Measurements from ENCODE around the gene RGPD8.
"Not testable (repeated sequence)": the region's sequence is repeated elsewhere in the genome, so short reads cannot be mapped to it uniquely, and the experiment has no call there.

RGPD8 gene

DNA sequence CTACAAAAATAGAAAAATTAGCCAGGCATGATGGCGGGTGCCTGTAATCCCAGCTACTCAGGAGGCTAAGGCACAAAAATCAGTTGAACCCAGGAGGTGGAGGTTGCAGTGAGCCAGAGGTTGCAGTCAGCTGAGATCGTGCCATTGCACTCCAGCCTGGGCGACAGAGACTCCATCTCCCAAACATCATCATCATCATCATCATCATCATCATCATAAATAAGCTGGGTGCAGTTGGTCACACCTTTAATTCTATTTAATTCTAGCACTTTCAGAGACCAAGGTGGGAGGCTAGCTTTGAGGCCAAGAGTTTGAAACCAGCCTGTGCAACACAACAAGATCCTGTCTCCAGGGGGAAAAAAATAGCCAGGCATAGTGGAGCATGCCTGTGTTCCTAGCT is 8.9 kb downstream of the RGPD8 start:
- H3K27ac ChIP-seq = not testable (repeated sequence)

DNA sequence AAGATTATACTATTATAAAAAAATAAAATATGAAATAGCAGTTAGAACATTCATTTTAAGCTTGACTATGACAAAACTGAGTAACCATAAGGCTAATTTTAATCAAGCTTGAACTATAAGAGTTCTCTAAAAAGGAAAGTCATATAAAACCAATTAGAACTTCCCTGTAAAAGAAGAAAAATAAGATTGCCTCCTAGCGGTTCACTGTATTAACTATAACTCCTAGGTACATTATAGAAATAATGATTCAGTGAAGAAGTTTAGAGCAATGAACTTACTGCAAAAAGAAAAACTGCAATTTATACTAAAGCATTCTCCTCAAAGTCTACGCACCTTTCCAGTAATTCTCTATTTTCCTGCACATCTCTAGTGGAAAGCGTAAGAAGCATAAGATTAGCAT is 16.6 kb downstream of the RGPD8 start:
- not testable (repeated sequence) for H3K27ac ChIP-seq

DNA sequence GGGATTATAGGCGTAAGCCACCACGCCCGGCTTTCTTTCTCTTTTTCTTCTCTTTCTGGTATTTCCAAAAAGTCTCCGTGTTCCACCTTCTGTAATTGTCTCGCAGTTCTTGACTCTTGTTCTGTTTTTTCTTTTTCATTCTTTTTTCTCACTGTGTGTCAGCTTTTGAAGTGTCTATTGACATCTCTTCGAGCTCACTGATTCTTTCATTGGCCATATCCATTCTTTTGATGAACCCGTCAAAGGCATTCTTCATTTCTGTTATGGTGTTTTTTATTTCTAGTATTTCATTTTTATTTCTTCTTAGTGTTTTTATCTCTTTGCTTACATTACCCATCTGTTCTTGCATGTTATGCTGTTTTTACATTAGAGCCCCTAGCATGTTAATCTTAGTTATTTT is 73.4 kb downstream of the RGPD8 start:
- not testable (repeated sequence) for H3K27ac ChIP-seq

DNA sequence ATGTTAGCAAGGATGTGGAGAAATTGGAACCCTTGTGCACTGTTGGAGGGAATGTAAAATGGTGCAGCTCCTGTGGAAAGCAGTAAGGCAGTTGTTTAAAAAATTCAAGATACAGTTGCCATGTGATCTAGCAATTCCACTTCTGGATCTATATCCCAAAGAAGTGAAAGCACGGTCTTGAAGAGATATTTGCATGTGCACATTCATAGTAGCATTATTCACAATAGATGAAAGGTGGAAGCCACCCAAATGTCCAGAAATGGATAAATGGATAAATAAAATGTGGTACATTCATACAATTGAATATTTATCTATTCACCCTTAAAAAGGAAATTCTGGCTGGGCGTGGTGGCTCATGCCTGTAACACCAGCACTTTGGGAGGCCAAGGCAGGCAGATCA is 79.1 kb downstream of the RGPD8 start:
- H3K27ac ChIP-seq = not testable (repeated sequence)

DNA sequence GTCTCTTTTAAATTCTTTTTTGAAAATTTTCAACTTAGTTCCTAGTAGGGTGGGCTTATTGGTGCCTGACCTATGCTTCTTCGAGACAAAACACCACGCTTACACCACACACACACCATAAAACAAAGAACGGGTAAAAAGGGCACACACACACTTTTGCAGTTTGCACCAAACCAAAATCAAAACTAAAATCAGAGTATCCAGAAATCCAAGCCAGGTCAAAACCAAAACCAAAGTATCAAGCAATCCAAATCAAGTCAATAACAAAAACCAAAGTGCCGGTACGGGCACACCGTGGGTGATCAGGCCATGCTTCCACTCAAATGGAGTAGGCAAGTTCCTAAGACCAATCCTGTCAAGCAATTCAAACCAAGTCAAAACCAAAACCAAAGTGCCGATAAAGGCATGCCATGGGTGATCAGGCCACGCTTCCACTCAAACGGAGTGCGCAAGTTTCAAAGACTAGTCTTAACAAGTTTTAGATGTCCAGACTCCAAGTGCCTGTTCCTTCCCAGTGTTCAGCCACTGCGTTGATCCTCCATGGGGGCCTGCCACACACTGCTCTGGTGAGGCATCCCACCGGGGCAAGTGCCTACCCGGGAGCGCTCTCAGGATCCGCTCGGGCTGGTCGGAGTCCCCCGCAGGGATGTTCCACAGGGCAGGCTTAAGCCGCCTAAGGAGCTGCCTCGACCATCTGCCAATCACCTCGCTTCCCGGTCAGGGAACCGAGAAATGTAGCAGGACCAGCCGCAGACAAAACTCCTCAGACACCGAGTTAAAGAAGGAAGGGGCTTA is 80.4 kb downstream of the RGPD8 start:
- not testable (repeated sequence) for H3K27ac ChIP-seq

DNA sequence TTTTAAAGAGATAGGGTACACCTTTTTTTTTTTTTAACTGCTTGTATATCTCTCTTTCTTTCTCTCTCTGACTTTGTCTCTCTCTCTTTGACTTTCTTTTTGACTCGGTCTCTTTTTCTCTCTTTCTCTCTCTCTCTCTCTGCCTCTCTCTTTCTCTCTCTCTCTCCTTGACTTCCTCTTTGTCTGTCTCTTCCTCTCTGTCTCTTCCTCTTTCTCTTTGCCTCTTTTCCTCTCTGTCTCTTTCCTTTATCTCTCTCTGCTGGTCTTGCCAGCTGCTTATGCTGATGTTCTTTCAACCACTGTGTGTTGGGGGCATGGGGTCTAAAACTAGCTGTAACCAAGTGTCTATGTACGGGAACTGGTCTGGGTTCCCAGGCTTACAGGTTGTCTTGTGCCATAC is 81.2 kb downstream of the RGPD8 start:
- not testable (repeated sequence) for H3K27ac ChIP-seq

DNA sequence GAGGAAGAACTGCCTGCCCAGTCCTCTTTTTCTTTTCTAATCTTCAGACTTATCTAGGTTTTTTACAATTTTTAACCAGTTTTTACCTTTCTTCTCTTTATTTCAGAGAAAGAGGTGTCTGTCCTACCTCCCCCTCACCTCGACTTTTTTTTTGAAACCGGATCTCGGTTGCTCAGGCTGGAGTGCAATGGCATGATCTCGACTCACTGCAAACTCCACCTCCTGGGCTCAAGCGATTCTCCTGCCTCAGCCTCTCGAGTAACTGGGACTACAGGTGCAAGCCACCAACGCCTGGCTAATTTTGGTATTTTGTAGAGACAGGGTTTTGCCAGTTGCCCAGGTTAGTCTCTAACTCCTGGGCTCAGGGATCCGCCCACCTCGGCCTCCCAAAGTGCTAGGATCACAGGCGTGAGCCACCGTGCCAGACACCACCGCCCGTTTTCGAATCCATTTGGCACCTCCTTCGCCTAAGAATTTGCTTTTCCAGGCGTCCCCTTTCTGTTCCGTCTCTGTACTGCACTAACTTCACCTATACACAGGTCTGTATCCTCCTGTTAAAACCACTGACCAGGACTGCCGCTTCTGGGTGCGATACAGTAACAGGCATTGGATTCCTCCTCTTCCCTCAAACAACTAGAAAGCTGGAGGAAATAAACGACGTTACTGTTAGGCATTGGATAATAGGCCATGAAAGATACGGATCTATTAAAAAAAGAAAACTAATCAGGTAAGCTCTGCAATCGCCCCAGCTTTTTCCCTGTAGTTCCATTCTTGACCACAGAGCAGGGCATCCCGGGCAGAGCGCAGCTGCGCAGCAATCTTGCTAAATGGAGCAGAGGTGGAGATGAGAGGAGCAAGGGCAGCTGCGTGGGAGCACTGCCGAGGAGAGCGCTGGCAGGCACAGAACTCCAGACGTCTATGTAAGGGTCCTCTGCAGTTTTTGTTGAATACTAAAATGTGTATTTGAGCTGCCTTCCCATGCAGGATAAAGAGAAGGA is 88.1 kb downstream of the RGPD8 start:
- TF ChIP-seq, protein P1, sequence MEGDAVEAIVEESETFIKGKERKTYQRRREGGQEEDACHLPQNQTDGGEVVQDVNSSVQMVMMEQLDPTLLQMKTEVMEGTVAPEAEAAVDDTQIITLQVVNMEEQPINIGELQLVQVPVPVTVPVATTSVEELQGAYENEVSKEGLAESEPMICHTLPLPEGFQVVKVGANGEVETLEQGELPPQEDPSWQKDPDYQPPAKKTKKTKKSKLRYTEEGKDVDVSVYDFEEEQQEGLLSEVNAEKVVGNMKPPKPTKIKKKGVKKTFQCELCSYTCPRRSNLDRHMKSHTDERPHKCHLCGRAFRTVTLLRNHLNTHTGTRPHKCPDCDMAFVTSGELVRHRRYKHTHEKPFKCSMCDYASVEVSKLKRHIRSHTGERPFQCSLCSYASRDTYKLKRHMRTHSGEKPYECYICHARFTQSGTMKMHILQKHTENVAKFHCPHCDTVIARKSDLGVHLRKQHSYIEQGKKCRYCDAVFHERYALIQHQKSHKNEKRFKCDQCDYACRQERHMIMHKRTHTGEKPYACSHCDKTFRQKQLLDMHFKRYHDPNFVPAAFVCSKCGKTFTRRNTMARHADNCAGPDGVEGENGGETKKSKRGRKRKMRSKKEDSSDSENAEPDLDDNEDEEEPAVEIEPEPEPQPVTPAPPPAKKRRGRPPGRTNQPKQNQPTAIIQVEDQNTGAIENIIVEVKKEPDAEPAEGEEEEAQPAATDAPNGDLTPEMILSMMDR (IDR thresholded peaks at IDR 0.05) = no peak
- no peak for TF ChIP-seq ZFX (IDR thresholded peaks at IDR 0.05; ENCODE audit: borderline replicate concordance)
- H3K27ac ChIP-seq = no peak overlapping the region

DNA sequence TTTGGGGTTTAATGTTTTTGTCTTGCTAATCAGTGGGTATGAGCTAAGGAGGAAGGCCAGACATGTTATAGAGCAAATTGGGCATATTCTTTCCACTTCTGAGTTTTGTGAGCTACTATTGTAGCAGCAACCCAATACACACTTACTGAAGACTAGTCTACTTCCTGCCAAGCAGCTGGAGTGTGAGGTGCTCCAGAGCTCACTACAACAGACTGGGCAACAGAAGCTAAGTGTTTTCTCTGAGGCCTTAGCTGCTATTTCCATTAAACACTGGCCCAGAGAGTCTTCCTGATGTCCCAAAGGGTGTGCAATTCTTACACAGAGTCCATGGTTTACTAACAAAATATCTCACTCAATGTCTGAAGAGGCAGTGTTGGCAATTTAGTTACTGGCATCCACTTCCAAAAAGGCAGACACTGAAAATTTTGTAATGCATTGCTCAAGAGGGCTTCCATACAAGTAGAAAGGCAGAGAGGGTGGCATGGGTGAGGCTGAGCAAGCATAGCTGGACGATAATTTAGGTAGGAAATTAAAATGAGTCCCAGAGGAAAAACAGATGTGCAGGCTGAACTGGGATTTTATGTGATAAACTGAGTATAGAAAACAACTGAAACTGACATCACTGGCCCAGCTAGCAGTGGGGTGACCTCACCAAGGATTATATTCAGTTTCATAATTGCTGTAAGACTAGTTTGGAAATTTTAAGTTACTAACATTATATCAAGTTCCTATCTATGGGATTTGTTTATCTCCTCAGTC is 89.4 kb downstream of the RGPD8 start:
- no peak overlapping the region for H3K27ac ChIP-seq
- TF ChIP-seq ZFX (IDR thresholded peaks at IDR 0.05; ENCODE audit: borderline replicate concordance) = no peak
- TF ChIP-seq, protein P1 (IDR thresholded peaks at IDR 0.05) = no peak

DNA sequence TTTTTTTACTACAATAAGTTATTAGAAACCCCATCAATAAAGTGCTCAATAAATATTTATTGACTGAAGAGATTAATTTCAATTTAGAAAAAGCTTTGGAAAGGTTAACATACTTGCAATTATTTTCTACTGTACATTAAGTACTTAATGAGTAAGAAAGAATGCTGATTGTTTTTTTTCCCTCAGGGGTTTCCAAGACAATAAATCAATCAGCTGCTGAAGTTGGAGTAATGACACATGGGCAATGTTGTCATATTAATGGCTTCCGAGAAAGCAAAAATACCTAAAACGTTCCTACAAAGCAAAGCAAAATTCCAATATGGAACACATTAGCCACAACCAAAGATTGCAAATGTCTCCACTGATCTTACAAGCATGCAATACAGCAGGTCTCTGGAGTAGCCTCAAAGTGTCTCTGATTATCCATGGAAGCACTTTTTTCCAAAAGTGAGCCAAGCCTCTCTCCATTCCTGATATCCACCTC is 91.3 kb downstream of the RGPD8 start:
- no peak overlapping the region for H3K27ac ChIP-seq
- TF ChIP-seq, protein P1 (IDR thresholded peaks at IDR 0.05) = no peak
- TF ChIP-seq ZFX (IDR thresholded peaks at IDR 0.05; ENCODE audit: borderline replicate concordance) = no peak

DNA sequence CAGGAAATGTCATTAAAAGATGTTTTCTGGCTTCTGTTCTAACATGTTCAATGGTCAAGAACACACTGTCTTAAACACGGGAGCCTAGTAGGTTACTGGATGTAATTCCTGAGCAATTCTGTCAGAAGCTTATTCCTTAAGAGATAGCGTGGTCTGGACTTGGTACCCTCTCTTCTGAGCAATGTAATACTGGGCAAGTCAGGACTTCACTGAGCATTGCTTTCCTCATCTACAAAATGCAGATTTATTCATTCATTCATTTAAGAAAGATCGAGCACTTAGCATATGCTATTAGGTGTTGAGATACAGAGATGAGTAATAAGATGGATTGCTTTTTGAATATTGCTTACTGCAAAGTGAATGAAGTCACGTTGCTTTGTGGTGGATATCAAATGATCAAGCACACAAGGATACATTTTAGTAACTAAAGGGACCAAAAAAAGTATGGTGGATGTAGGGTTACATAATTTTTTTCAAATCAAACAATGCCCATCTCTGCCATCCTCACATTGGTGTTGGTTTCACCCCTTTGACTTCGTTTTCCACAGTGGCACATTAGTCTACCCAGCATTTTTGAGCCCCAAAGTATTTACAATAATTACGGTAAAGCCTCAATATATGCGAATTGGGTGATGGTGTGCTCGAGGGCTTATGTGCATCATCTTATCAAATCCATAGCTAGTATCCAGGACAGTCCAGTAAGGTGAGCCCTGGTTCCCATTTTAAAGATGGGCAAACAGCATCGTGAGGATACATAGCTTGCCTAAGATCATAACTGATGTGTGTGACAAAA is 92.8 kb downstream of the RGPD8 start:
- H3K27ac ChIP-seq = no peak overlapping the region
- TF ChIP-seq, protein P1 (IDR thresholded peaks at IDR 0.05) = no peak
- TF ChIP-seq ZFX (IDR thresholded peaks at IDR 0.05; ENCODE audit: borderline replicate concordance) = no peak
